ENCODE data around the gene OR13C3. TPM values are rescaled to one million over a fixed set of nuclear protein-coding genes. Genes with fewer than 3 reads are reported as not detected.

The OR13C3 gene
- total RNA-seq (0.24 TPM in 1 of 2 replicates, not detected in the other), polyA plus RNA-seq (not detected in 2 replicates)

DNA sequence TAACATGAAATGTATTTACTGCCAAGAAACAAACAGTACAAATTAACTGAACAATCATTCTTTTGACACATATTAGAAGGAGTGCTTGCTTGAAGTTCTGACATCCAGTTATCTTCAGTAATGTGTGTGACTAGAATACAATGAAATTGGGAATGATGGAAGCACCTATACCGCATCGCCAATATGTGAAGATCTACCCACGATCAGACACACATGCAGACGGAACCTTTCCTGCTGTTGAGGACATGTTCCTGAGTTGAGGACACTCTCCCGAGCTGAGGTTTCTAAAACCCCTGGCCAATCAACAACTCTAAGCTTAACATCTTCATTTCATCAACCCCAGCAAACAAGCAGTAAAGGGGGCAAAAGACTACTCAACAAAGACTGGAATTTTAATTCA, at the start of gene OR13C3:
TSS of gene OR13C3 (minus strand) at position 101 of the 400 bp plus-strand sequence. CDS start 133 bp downstream, outside the sequence.
- no peak for DNase-seq (ENCODE audit: low read depth in 1 of 2, low spot score in 1 of 2)
- TF ChIP-seq, protein P1, sequence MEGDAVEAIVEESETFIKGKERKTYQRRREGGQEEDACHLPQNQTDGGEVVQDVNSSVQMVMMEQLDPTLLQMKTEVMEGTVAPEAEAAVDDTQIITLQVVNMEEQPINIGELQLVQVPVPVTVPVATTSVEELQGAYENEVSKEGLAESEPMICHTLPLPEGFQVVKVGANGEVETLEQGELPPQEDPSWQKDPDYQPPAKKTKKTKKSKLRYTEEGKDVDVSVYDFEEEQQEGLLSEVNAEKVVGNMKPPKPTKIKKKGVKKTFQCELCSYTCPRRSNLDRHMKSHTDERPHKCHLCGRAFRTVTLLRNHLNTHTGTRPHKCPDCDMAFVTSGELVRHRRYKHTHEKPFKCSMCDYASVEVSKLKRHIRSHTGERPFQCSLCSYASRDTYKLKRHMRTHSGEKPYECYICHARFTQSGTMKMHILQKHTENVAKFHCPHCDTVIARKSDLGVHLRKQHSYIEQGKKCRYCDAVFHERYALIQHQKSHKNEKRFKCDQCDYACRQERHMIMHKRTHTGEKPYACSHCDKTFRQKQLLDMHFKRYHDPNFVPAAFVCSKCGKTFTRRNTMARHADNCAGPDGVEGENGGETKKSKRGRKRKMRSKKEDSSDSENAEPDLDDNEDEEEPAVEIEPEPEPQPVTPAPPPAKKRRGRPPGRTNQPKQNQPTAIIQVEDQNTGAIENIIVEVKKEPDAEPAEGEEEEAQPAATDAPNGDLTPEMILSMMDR (IDR thresholded peaks at IDR 0.05; ENCODE audit: low read depth, low read length), result no peak
- Histone ChIP-seq H3K4me3 (no peak within 1 kb of the TSS), H3K27me3 (no peaks in the 10 kb centered on the region), H3K9me3 (ENCODE audit: low read depth) (no peaks in the 10 kb centered on the region), H3K27ac (no peak within 1 kb of the TSS), H3K4me1 (ENCODE audit: low read depth) (no peaks in the 10 kb centered on the region), H3K36me3 (no peaks in the 10 kb centered on the region)

DNA sequence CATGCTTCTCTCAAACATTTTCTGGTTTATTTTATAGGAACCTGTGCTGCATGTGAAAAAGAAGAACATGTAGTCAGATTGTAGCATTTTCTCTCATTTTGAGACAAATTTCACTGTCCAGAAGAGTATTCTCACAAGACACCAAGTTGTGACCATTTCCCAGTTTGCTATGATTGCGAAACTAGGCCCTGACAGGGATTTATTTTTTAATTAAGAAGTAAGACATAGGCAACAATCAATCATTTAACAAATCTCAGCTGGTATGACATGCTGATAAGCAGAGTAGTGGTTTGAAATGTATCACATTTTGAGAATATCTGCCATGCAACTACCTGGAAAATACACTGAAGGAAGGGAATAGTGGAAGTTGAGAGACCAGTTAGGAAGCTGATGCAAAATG, 43.9 kb upstream of the OR13C3 start:
- no peaks in the 10 kb centered on the region for H3K36me3 ChIP-seq
- DNase-seq (ENCODE audit: low read depth in 1 of 2, low spot score in 1 of 2), result no peak
- no peaks in the 10 kb centered on the region for H3K9me3 ChIP-seq (ENCODE audit: low read depth)
- H3K4me1 ChIP-seq (ENCODE audit: low read depth), result no peaks in the 10 kb centered on the region
- no peak overlapping the region for H3K4me3 ChIP-seq
- no peak overlapping the region for H3K27ac ChIP-seq
- H3K27me3 ChIP-seq, result no peaks in the 10 kb centered on the region
- TF ChIP-seq, protein P1 (IDR thresholded peaks at IDR 0.05; ENCODE audit: low read depth, low read length), result no peak

DNA sequence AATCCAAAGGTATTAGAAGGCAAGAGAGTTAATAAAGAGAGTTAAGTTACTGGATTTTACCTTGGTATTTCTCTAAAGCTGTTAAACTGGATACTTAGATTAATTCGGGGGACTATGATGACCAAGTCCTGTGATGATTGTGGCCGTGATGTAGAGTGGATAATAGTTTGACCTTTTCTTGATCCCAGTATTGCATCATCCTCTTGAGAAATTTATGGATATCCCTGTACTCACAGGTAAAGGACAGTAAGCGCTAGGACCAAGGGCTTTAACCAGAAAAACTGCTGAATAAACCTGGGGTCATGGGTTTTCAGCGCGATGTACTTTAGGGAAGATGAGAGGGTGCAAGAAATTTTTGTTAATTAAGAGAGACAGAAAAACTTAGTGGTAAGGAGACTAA, 40.6 kb upstream of the OR13C3 start:
- Histone ChIP-seq H3K4me1 (ENCODE audit: low read depth) (no peaks in the 10 kb centered on the region), H3K27me3 (no peaks in the 10 kb centered on the region), H3K4me3 (no peak overlapping the region), H3K36me3 (no peaks in the 10 kb centered on the region), H3K27ac (no peak overlapping the region), H3K9me3 (ENCODE audit: low read depth) (no peaks in the 10 kb centered on the region)
- DNase-seq (ENCODE audit: low read depth in 1 of 2, low spot score in 1 of 2), result no peak
- TF ChIP-seq, protein P1 (IDR thresholded peaks at IDR 0.05; ENCODE audit: low read depth, low read length), result no peak

DNA sequence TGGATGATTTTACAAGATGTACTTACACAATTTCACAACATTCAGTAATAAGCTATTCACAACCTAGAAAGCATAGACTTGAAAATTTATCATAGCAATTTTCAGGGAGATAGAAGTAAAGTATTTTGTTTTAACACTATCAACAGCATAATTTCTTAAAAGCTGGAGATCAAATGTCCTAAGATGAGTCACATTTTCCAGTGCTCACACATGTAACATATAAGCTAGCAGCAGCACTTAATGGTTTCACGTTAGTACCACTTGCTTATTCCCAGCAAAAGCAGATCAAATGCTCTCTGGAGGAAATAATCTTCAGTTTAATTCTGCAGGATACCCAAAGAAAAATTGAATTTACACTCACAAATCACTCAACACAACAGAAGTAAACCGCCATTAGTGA, 38.8 kb upstream of the OR13C3 start:
- Histone ChIP-seq H3K4me3 (no peak overlapping the region), H3K9me3 (ENCODE audit: low read depth) (no peaks in the 10 kb centered on the region), H3K27me3 (no peaks in the 10 kb centered on the region), H3K27ac (no peak overlapping the region), H3K4me1 (ENCODE audit: low read depth) (no peaks in the 10 kb centered on the region), H3K36me3 (no peaks in the 10 kb centered on the region)
- TF ChIP-seq, protein P1 (IDR thresholded peaks at IDR 0.05; ENCODE audit: low read depth, low read length), result no peak
- no peak for DNase-seq (ENCODE audit: low read depth in 1 of 2, low spot score in 1 of 2)

DNA sequence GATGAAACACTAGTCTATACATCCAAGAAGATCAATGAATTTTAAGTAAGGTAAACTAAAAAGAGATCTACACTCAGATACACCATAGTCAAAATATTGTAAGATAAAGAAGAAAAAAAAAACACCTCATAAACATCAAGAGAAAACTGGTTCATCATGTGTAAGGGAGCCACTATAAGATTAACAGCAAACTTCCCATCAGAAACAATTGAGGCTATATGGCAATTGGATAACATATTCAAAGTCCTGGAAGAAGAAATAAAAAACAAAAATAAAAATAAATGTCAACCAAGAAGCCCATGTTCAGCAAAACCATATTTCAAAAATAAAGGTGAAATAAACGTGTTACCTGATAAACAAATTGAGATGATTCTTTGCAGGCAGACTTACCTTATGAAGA, 36.0 kb upstream of the OR13C3 start:
- TF ChIP-seq, protein P1 (IDR thresholded peaks at IDR 0.05; ENCODE audit: low read depth, low read length), result no peak
- no peaks in the 10 kb centered on the region for H3K4me1 ChIP-seq (ENCODE audit: low read depth)
- DNase-seq (ENCODE audit: low read depth in 1 of 2, low spot score in 1 of 2), result no peak
- H3K9me3 ChIP-seq (ENCODE audit: low read depth), result no peaks in the 10 kb centered on the region
- H3K4me3 ChIP-seq, result no peak overlapping the region
- no peaks in the 10 kb centered on the region for H3K36me3 ChIP-seq
- H3K27ac ChIP-seq, result no peak overlapping the region
- H3K27me3 ChIP-seq, result no peaks in the 10 kb centered on the region

DNA sequence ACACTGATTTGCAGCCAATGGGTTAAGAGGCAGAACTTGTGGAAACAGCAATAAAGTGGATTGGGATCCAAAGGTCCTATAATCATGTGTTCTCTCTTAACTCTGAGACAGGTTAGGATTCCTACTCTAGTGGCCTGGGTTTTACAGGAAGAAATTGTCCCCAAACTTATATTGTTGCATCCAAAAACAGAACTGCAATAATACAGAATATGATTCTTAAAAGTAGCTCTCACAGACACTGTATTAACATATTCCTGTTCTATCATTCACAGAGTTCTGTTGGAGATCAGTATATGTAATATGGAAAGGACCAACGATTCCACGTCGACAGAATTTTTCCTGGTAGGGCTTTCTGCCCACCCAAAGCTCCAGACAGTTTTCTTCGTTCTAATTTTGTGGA, 32.2 kb upstream of the OR13C3 start, which contains the start of gene OR13C8:
TSS of gene OR13C8 (plus strand) at position 301 of the 400 bp plus-strand sequence. CDS start at position 301, 0 bp downstream.
- TF ChIP-seq, protein P1 (IDR thresholded peaks at IDR 0.05; ENCODE audit: low read depth, low read length), result no peak
- Histone ChIP-seq H3K9me3 (ENCODE audit: low read depth) (no peaks in the 10 kb centered on the region), H3K36me3 (no peaks in the 10 kb centered on the region), H3K27me3 (no peaks in the 10 kb centered on the region), H3K4me1 (ENCODE audit: low read depth) (no peaks in the 10 kb centered on the region), H3K4me3 (no peak within 1 kb of the TSS), H3K27ac (no peak within 1 kb of the TSS)
- DNase-seq (ENCODE audit: low read depth in 1 of 2, low spot score in 1 of 2), result no peak
